Astrocyte of the spinal cord (primary cell): ENCODE data around the gene SLC25A25.

Source experiments
- DNase-seq: peaks from one replicate; pipeline ENCODE4 v3.0.0; 2011; ENCODE audit warnings: low read depth, low spot score
- H3K4me3 ChIP-seq: 2 replicates; pipeline ENCODE4 v1.5.1; 2011; ENCODE audit warnings: low read depth, mild to moderate bottlenecking, low read length, moderate library complexity
- CTCF ChIP-seq: IDR thresholded peaks from 2 replicates; pipeline ENCODE4 v1.5.1; 2012; ENCODE audit warnings: low read depth, mild to moderate bottlenecking, low read length, inconsistent platforms
- in situ Hi-C: cut with HindIII; loops from 2 replicates; pipeline ENCODE4 v1.10.0; 2017; ENCODE audit warnings: low sequenced_read_pairs

Gene SLC25A25

GRCh38 chr9:128116104-128117083 lies 48.4 kb downstream of the SLC25A25 start:
- TF ChIP-seq CTCF: no peak
- DNase-seq: no peak
- H3K4me3 ChIP-seq: no peak overlapping the region
- in situ Hi-C loops: no loop called here

GRCh38 chr9:128117613-128118471 lies 49.8 kb downstream of the SLC25A25 start:
- H3K4me3 ChIP-seq: no peak overlapping the region
- peak; percentile 100 for TF ChIP-seq CTCF
- in situ Hi-C loops: no loop called here
- DNase-seq: peak; percentile 87

GRCh38 chr9:128118472-128118857 lies 50.4 kb downstream of the SLC25A25 start:
- no peak overlapping the region for H3K4me3 ChIP-seq

GRCh38 chr9:128118971-128119665 lies 51.1 kb downstream of the SLC25A25 start:
- in situ Hi-C loops: no loop called here
- no peak overlapping the region for H3K4me3 ChIP-seq
- no peak for DNase-seq
- TF ChIP-seq CTCF: no peak

More at GRCh38 chr9:128118472-128118857, 50.4 kb downstream of the SLC25A25 start:
- no peak for DNase-seq
- TF ChIP-seq CTCF: no peak
- in situ Hi-C loops: no loop called here

GRCh38 chr9:128120061-128120740 lies 52.2 kb downstream of the SLC25A25 start:
- no peak for TF ChIP-seq CTCF
- no peak for DNase-seq
- in situ Hi-C loops: no loop called here
- no peak overlapping the region for H3K4me3 ChIP-seq
